ENCODE measurements around the gene PHEX. TPM values are rescaled to one million over a fixed set of nuclear protein-coding genes. Genes with fewer than 3 reads are reported as not detected.

Gene PHEX
- total RNA-seq, 1 experiment from 2014 or later, result 0.04 TPM

GRCh38 chrX:22069586-22069985 is 37.5 kb downstream of the PHEX start (continued):
- TF ChIP-seq MYBL2 (CRISPR knock-in tag; IDR thresholded peaks at IDR 0.05), result no peak
- TF ChIP-seq ELF4 (CRISPR knock-in tag; IDR thresholded peaks at IDR 0.05; ENCODE audit: low read depth), result no peak
- TF ChIP-seq GTF2I (CRISPR knock-in tag; conservative IDR thresholded peaks at IDR 0.05), result no peak

GRCh38 chrX:22073928-22074327 is 41.8 kb downstream of the PHEX start:
- Mint-ChIP-seq H3K36me3 (no peaks in the 10 kb centered on the region), H3K4me1 (peaks cover 18% of the 10 kb centered on the region), H3K27ac (no peak overlapping the region), H3K4me3 (no peak overlapping the region), H3K27me3 (ENCODE audit: low read depth) (no peaks in the 10 kb centered on the region), H3K9me3 (no peaks in the 10 kb centered on the region)
- DNase-seq (ENCODE audit: low spot score) (no peak), ATAC-seq (peak; percentile 63)
- POLR2A ChIA-PET, result no interaction called here
- CTCF ChIA-PET, result interaction anchor here (1.5 kb wide), 1 partner anchor 8 kb away, joined by 5 read pairs; no protein-coding TSS in a partner anchor
- TF ChIP-seq MLX (CRISPR knock-in tag; IDR thresholded peaks at IDR 0.05) (no peak), MXD4 (CRISPR knock-in tag; IDR thresholded peaks at IDR 0.05; ENCODE audit: borderline replicate concordance) (no peak), PRDM15 (CRISPR knock-in tag; IDR thresholded peaks at IDR 0.05) (no peak), HMGA2 (CRISPR knock-in tag; IDR thresholded peaks at IDR 0.05) (no peak), TP53 (CRISPR knock-in tag; IDR thresholded peaks at IDR 0.05) (no peak), USF2 (CRISPR knock-in tag; IDR thresholded peaks at IDR 0.05) (no peak), SP1 (CRISPR knock-in tag; conservative IDR thresholded peaks at IDR 0.05) (no peak), ZNF425 (CRISPR knock-in tag; conservative IDR thresholded peaks at IDR 0.05) (no peak), CREM (CRISPR knock-in tag; IDR thresholded peaks at IDR 0.05) (no peak), USF1 (CRISPR knock-in tag; IDR thresholded peaks at IDR 0.05) (no peak)
- TF ChIP-seq, protein P1, sequence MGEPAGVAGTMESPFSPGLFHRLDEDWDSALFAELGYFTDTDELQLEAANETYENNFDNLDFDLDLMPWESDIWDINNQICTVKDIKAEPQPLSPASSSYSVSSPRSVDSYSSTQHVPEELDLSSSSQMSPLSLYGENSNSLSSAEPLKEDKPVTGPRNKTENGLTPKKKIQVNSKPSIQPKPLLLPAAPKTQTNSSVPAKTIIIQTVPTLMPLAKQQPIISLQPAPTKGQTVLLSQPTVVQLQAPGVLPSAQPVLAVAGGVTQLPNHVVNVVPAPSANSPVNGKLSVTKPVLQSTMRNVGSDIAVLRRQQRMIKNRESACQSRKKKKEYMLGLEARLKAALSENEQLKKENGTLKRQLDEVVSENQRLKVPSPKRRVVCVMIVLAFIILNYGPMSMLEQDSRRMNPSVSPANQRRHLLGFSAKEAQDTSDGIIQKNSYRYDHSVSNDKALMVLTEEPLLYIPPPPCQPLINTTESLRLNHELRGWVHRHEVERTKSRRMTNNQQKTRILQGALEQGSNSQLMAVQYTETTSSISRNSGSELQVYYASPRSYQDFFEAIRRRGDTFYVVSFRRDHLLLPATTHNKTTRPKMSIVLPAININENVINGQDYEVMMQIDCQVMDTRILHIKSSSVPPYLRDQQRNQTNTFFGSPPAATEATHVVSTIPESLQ (CRISPR knock-in tag; IDR thresholded peaks at IDR 0.05), result no peak
- TF ChIP-seq, protein P2, sequence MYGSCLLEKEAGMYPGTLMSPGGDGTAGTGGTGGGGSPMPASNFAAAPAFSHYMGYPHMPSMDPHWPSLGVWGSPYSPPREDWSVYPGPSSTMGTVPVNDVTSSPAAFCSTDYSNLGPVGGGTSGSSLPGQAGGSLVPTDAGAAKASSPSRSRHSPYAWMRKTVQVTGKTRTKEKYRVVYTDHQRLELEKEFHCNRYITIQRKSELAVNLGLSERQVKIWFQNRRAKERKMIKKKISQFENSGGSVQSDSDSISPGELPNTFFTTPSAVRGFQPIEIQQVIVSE (CRISPR knock-in tag; IDR thresholded peaks at IDR 0.05; ENCODE audit: borderline replicate concordance), result no peak
- TF ChIP-seq, protein P3, sequence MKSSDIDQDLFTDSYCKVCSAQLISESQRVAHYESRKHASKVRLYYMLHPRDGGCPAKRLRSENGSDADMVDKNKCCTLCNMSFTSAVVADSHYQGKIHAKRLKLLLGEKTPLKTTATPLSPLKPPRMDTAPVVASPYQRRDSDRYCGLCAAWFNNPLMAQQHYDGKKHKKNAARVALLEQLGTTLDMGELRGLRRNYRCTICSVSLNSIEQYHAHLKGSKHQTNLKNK (CRISPR knock-in tag; IDR thresholded peaks at IDR 0.05), result no peak
- TF ChIP-seq, protein P4, sequence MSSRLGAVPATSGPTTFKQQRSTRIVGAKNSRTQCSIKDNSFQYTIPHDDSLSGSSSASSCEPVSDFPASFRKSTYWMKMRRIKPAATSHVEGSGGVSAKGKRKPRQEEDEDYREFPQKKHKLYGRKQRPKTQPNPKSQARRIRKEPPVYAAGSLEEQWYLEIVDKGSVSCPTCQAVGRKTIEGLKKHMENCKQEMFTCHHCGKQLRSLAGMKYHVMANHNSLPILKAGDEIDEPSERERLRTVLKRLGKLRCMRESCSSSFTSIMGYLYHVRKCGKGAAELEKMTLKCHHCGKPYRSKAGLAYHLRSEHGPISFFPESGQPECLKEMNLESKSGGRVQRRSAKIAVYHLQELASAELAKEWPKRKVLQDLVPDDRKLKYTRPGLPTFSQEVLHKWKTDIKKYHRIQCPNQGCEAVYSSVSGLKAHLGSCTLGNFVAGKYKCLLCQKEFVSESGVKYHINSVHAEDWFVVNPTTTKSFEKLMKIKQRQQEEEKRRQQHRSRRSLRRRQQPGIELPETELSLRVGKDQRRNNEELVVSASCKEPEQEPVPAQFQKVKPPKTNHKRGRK (CRISPR knock-in tag; IDR thresholded peaks at IDR 0.05; ENCODE audit: borderline replicate concordance), result no peak
